ENCODE results near the gene DYRK2. TPM values are rescaled to one million over a fixed set of nuclear protein-coding genes. Genes with fewer than 3 reads are reported as not detected.
"Not testable (repeated sequence)": the region's sequence is repeated elsewhere in the genome, so short reads cannot be mapped to it uniquely, and the experiment has no call there.

Gene DYRK2
- total RNA-seq, 8 experiments from 2014 or later, result 11.1 to 34.4 (median 18.8) TPM

- WGBS, 10 experiments, result 45 to 100% (median 85%) methylated on average over 1 to 2 of the region's 2 CpGs; no CpG with 5 or more reads in 2 of the 10 experiments
- Histone ChIP-seq H3K4me3 (no peak overlapping the region), H3K27ac (no peak overlapping the region), H3K4me1 (replicated peaks in 1 of 2) (peaks cover 4 to 23% of the 10 kb centered on the region in 2 donors)
- ATAC-seq (replicated peaks in 6 of 8), result no peak
- in situ Hi-C loops (cut with MboI; ENCODE audit: low pct_unique_long_range_greater_than_20kb in 2 of 9, low sequenced_read_pairs in 9 of 9, unreplicated experiment in 9 of 9), result loop anchor here in 3 of 9 experiments (25.0 kb wide), 1 partner anchor 273 kb away; no protein-coding TSS in a partner anchor
These were observed 15.6 kb downstream of the DYRK2 start for GRCh38 chr12:67664171-67664570.

- 33 to 88% (median 80%) methylated on average over 1 of the region's 1 CpG; no CpG with 5 or more reads in 2 of the 10 experiments for WGBS, 10 experiments
- in situ Hi-C loops (cut with MboI; ENCODE audit: low pct_unique_long_range_greater_than_20kb in 2 of 9, low sequenced_read_pairs in 9 of 9, unreplicated experiment in 9 of 9), result loop anchor here in 3 of 9 experiments (25.0 kb wide), 1 partner anchor 272 kb away; no protein-coding TSS in a partner anchor
These were observed 17.1 kb downstream of the DYRK2 start for GRCh38 chr12:67665679-67666078.

GRCh38 chr12:67666605-67667004 is 18.1 kb downstream of the DYRK2 start:
- 0 to 100% (median 54%) methylated on average over 1 of the region's 1 CpG; no CpG with 5 or more reads in 2 of the 10 experiments for WGBS, 10 experiments
- H3K4me1 ChIP-seq (replicated peaks in 1 of 2), result peaks cover 4 to 15% of the 10 kb centered on the region in 2 donors
- no peak for ATAC-seq (replicated peaks in 6 of 8)
- H3K4me3 ChIP-seq, result no peak overlapping the region
- H3K27ac ChIP-seq, result no peak overlapping the region
- in situ Hi-C loops (cut with MboI; ENCODE audit: low pct_unique_long_range_greater_than_20kb in 2 of 9, low sequenced_read_pairs in 9 of 9, unreplicated experiment in 9 of 9), result loop anchor here in 3 of 9 experiments (25.0 kb wide), 1 partner anchor 271 kb away; no protein-coding TSS in a partner anchor

More at GRCh38 chr12:67665679-67666078, 17.1 kb downstream of the DYRK2 start:
- Histone ChIP-seq H3K4me3 (no peak overlapping the region), H3K27ac (no peak overlapping the region), H3K4me1 (replicated peaks in 1 of 2) (peaks cover 4 to 21% of the 10 kb centered on the region in 2 donors)
- ATAC-seq (replicated peaks in 6 of 8), result no peak

- Histone ChIP-seq H3K4me3 (no peak overlapping the region), H3K4me1 (replicated peaks in 1 of 2) (peaks cover 4 to 10% of the 10 kb centered on the region in 2 donors), H3K27ac (no peak overlapping the region)
- no peak for ATAC-seq (replicated peaks in 6 of 8)
- in situ Hi-C loops (cut with MboI; ENCODE audit: low pct_unique_long_range_greater_than_20kb in 2 of 9, low sequenced_read_pairs in 9 of 9, unreplicated experiment in 9 of 9), result loop anchor here in 3 of 9 experiments (25.0 kb wide), 1 partner anchor 270 kb away; no protein-coding TSS in a partner anchor
- WGBS, 10 experiments, result 41 to 100% (median 85%) methylated on average over 2 to 8 of the region's 8 CpGs; no CpG with 5 or more reads in 1 of the 10 experiments
These were observed 18.9 kb downstream of the DYRK2 start for GRCh38 chr12:67667276-67668073.

- no peak overlapping the region for H3K4me3 ChIP-seq
- no peak overlapping the region for H3K27ac ChIP-seq
- no peaks in the 10 kb centered on the region for H3K4me1 ChIP-seq (replicated peaks in 1 of 2)
- in situ Hi-C loops (cut with MboI; ENCODE audit: low pct_unique_long_range_greater_than_20kb in 2 of 9, low sequenced_read_pairs in 9 of 9, unreplicated experiment in 9 of 9), result loop anchor here in 3 of 9 experiments (25.0 kb wide), 1 partner anchor 268 kb away; no protein-coding TSS in a partner anchor
- 91 to 100% (median 100%) methylated on average over 1 to 4 of the region's 6 CpGs; no CpG with 5 or more reads in 3 of the 10 experiments for WGBS, 10 experiments
- no peak for ATAC-seq (replicated peaks in 6 of 8)
These were observed 20.8 kb downstream of the DYRK2 start for GRCh38 chr12:67669217-67669933.

- Histone ChIP-seq H3K4me3 (no peak overlapping the region), H3K27ac (no peak overlapping the region), H3K4me1 (replicated peaks in 1 of 2) (no peaks in the 10 kb centered on the region)
- no peak for ATAC-seq (replicated peaks in 6 of 8)
- in situ Hi-C loops (cut with MboI; ENCODE audit: low pct_unique_long_range_greater_than_20kb in 2 of 9, low sequenced_read_pairs in 9 of 9, unreplicated experiment in 9 of 9), result loop anchor here in 3 of 9 experiments (25.0 kb wide), 1 partner anchor 267 kb away; no protein-coding TSS in a partner anchor
- 50 to 100% (median 94%) methylated on average over 1 to 4 of the region's 4 CpGs; no CpG with 5 or more reads in 1 of the 10 experiments for WGBS, 10 experiments
These were observed 21.5 kb downstream of the DYRK2 start for GRCh38 chr12:67669934-67670631.

GRCh38 chr12:67671419-67671818 is 22.9 kb downstream of the DYRK2 start:
- no peaks in the 10 kb centered on the region for H3K4me1 ChIP-seq (replicated peaks in 1 of 2)
- in situ Hi-C loops (cut with MboI; ENCODE audit: low pct_unique_long_range_greater_than_20kb in 2 of 9, low sequenced_read_pairs in 9 of 9, unreplicated experiment in 9 of 9), result loop anchor here in 3 of 9 experiments (25.0 kb wide), 1 partner anchor 266 kb away; no protein-coding TSS in a partner anchor
- H3K4me3 ChIP-seq, result no peak overlapping the region
- no peak for ATAC-seq (replicated peaks in 6 of 8)
- WGBS, 10 experiments, result 60 to 100% (median 86%) methylated on average over 1 to 2 of the region's 2 CpGs; no CpG with 5 or more reads in 2 of the 10 experiments
- H3K27ac ChIP-seq, result no peak overlapping the region

GRCh38 chr12:67671892-67672291 is 23.3 kb downstream of the DYRK2 start:
- WGBS, 10 experiments, result 88 to 100% (median 97%) methylated on average over 1 to 3 of the region's 3 CpGs; no CpG with 5 or more reads in 4 of the 10 experiments

GRCh38 chr12:67672507-67672906 is 24.0 kb downstream of the DYRK2 start:
- not testable (repeated sequence) for H3K4me1 ChIP-seq (replicated peaks in 1 of 2); ATAC-seq (replicated peaks in 6 of 8); H3K27ac ChIP-seq; H3K4me3 ChIP-seq
- WGBS, 10 experiments, result 67 to 100% (median 88%) methylated on average over 1 to 2 of the region's 2 CpGs; no CpG with 5 or more reads in 6 of the 10 experiments
- in situ Hi-C loops (cut with MboI; ENCODE audit: low pct_unique_long_range_greater_than_20kb in 2 of 9, low sequenced_read_pairs in 9 of 9, unreplicated experiment in 9 of 9), result loop anchor here in 3 of 9 experiments (25.0 kb wide), 1 partner anchor 265 kb away; no protein-coding TSS in a partner anchor

More at GRCh38 chr12:67671892-67672291, 23.3 kb downstream of the DYRK2 start:
- H3K4me1 ChIP-seq (replicated peaks in 1 of 2), result no peaks in the 10 kb centered on the region
- no peak for ATAC-seq (replicated peaks in 6 of 8)
- no peak overlapping the region for H3K4me3 ChIP-seq
- H3K27ac ChIP-seq, result no peak overlapping the region
- in situ Hi-C loops (cut with MboI; ENCODE audit: low pct_unique_long_range_greater_than_20kb in 2 of 9, low sequenced_read_pairs in 9 of 9, unreplicated experiment in 9 of 9), result loop anchor here in 3 of 9 experiments (25.0 kb wide), 1 partner anchor 265 kb away; no protein-coding TSS in a partner anchor

- H3K4me1 ChIP-seq (replicated peaks in 1 of 2); H3K27ac ChIP-seq; H3K4me3 ChIP-seq; ATAC-seq (replicated peaks in 6 of 8): not testable (repeated sequence)
- in situ Hi-C loops (cut with MboI; ENCODE audit: low pct_unique_long_range_greater_than_20kb in 2 of 9, low sequenced_read_pairs in 9 of 9, unreplicated experiment in 9 of 9), result loop anchor here in 3 of 9 experiments (25.0 kb wide), 1 partner anchor 264 kb away; no protein-coding TSS in a partner anchor
- 0 to 100% (median 48%) methylated on average over 1 to 4 of the region's 4 CpGs; no CpG with 5 or more reads in 4 of the 10 experiments for WGBS, 10 experiments
These were observed 25.0 kb downstream of the DYRK2 start for GRCh38 chr12:67673509-67673908.

GRCh38 chr12:67674417-67674816 is 25.9 kb downstream of the DYRK2 start:
- WGBS, 10 experiments, result 88 to 100% (median 95%) methylated on average over 1 to 3 of the region's 3 CpGs; no CpG with 5 or more reads in 6 of the 10 experiments
- no peaks in the 10 kb centered on the region for H3K4me1 ChIP-seq (replicated peaks in 1 of 2)
- H3K4me3 ChIP-seq, result no peak overlapping the region
- in situ Hi-C loops (cut with MboI; ENCODE audit: low pct_unique_long_range_greater_than_20kb in 2 of 9, low sequenced_read_pairs in 9 of 9, unreplicated experiment in 9 of 9), result loop anchor here in 3 of 9 experiments (25.0 kb wide), 1 partner anchor 263 kb away; no protein-coding TSS in a partner anchor
- ATAC-seq (replicated peaks in 6 of 8), result no peak
- H3K27ac ChIP-seq, result no peak overlapping the region

- in situ Hi-C loops (cut with MboI; ENCODE audit: low pct_unique_long_range_greater_than_20kb in 2 of 9, low sequenced_read_pairs in 9 of 9, unreplicated experiment in 9 of 9), result no loop called here
- Histone ChIP-seq H3K4me3 (no peak overlapping the region), H3K4me1 (replicated peaks in 1 of 2) (no peaks in the 10 kb centered on the region), H3K27ac (no peak overlapping the region)
- ATAC-seq (replicated peaks in 6 of 8), result no peak
These were observed 28.1 kb downstream of the DYRK2 start for GRCh38 chr12:67676624-67677023.
